KOPT-K1 (cell line): ENCODE data around the gene MAN1C1.

Experiments
- H3K27ac ChIP-seq: fragments of 200-600 bp; sonication (generic); 2 replicates; pipeline ENCODE4 v1.5.1; 2016; ENCODE audit warnings: antibody characterized with exemption, mild to moderate bottlenecking, low read depth, low read length; ENCODE audit not compliant: poor library complexity, severe bottlenecking
- H3K36me3 ChIP-seq: fragments of 200-600 bp; sonication (generic); 2 replicates; pipeline ENCODE4 v1.5.1; 2017; ENCODE audit warnings: antibody characterized with exemption, mild to moderate bottlenecking, low read length, moderate library complexity; ENCODE audit not compliant: insufficient read depth
- H3K9me3 ChIP-seq: fragments of 200-600 bp; sonication (generic); 2 replicates; pipeline ENCODE4 v1.5.1; 2017; ENCODE audit warnings: antibody characterized with exemption, low read length, mild to moderate bottlenecking; ENCODE audit not compliant: insufficient read depth, poor library complexity, severe bottlenecking

The MAN1C1 gene

GRCh38 chr1:25682059-25682601 is 65.5 kb downstream of the MAN1C1 start:
- Histone ChIP-seq H3K27ac (no peak overlapping the region), H3K36me3 (no peaks in the 10 kb centered on the region), H3K9me3 (no peaks in the 10 kb centered on the region)

- Histone ChIP-seq H3K9me3 (no peaks in the 10 kb centered on the region), H3K27ac (no peak overlapping the region), H3K36me3 (no peaks in the 10 kb centered on the region)
These were observed 66.6 kb downstream of the MAN1C1 start for GRCh38 chr1:25683177-25683576.

GRCh38 chr1:25683731-25684130 is 67.1 kb downstream of the MAN1C1 start:
- Histone ChIP-seq H3K27ac (no peak overlapping the region), H3K9me3 (no peaks in the 10 kb centered on the region), H3K36me3 (no peaks in the 10 kb centered on the region)

GRCh38 chr1:25684216-25684965 is 67.8 kb downstream of the MAN1C1 start:
- no peaks in the 10 kb centered on the region for H3K9me3 ChIP-seq
- no peaks in the 10 kb centered on the region for H3K36me3 ChIP-seq
- H3K27ac ChIP-seq = no peak overlapping the region

- no peaks in the 10 kb centered on the region for H3K36me3 ChIP-seq
These were observed 68.7 kb downstream of the MAN1C1 start for GRCh38 chr1:25685211-25685750.

GRCh38 chr1:25685938-25686665 is 69.5 kb downstream of the MAN1C1 start:
- Histone ChIP-seq H3K9me3 (no peaks in the 10 kb centered on the region), H3K27ac (no peak overlapping the region), H3K36me3 (no peaks in the 10 kb centered on the region)

More at GRCh38 chr1:25685211-25685750, 68.7 kb downstream of the MAN1C1 start:
- Histone ChIP-seq H3K9me3 (no peaks in the 10 kb centered on the region), H3K27ac (no peak overlapping the region)

- H3K27ac ChIP-seq = no peak overlapping the region
- H3K9me3 ChIP-seq = no peaks in the 10 kb centered on the region
- no peaks in the 10 kb centered on the region for H3K36me3 ChIP-seq
These were observed 70.8 kb downstream of the MAN1C1 start for GRCh38 chr1:25687221-25688017.

GRCh38 chr1:25688390-25689119 is 72.0 kb downstream of the MAN1C1 start:
- H3K9me3 ChIP-seq = no peaks in the 10 kb centered on the region
- no peak overlapping the region for H3K27ac ChIP-seq
- H3K36me3 ChIP-seq = no peaks in the 10 kb centered on the region

- no peak overlapping the region for H3K27ac ChIP-seq
- no peaks in the 10 kb centered on the region for H3K36me3 ChIP-seq
- no peaks in the 10 kb centered on the region for H3K9me3 ChIP-seq
These were observed 73.2 kb downstream of the MAN1C1 start for GRCh38 chr1:25689686-25690381.

- Histone ChIP-seq H3K36me3 (no peaks in the 10 kb centered on the region), H3K27ac (no peak overlapping the region), H3K9me3 (no peaks in the 10 kb centered on the region)
These were observed 73.9 kb downstream of the MAN1C1 start for GRCh38 chr1:25690396-25690956.

GRCh38 chr1:25691211-25691610 is 74.6 kb downstream of the MAN1C1 start:
- H3K36me3 ChIP-seq = no peaks in the 10 kb centered on the region
- H3K9me3 ChIP-seq = no peaks in the 10 kb centered on the region
- no peak overlapping the region for H3K27ac ChIP-seq

- no peaks in the 10 kb centered on the region for H3K36me3 ChIP-seq
- no peak overlapping the region for H3K27ac ChIP-seq
- H3K9me3 ChIP-seq = no peaks in the 10 kb centered on the region
These were observed 76.0 kb downstream of the MAN1C1 start for GRCh38 chr1:25692560-25692959.

GRCh38 chr1:25694167-25695007 is 77.8 kb downstream of the MAN1C1 start:
- Histone ChIP-seq H3K36me3 (no peaks in the 10 kb centered on the region), H3K27ac (no peak overlapping the region), H3K9me3 (no peaks in the 10 kb centered on the region)
